Activated T-helper 1 cell treated with anti-CD3 and anti-CD28 coated beads, Interleukin-12 subunit alpha, Interleukin-12 subunit beta, Interleukin-2, Interleukin-4 antibody, amounts not matched to agents 30 ng/mL and 10 ng/mL and 1 ng/mL, durations not matched to agents 14 hours and 24 hours and 36 hours (primary cell): Measurements from ENCODE around the gene CFAP73. TPM values are rescaled to one million over a fixed set of nuclear protein-coding genes. Genes with fewer than 3 reads are reported as not detected.
A peak's percentile ranks its signal among the peaks of the same experiment; 100 is the strongest.

Experiments used
- DNase-seq: peaks from one replicate; pipeline ENCODE4 v3.0.0; 2021; ENCODE audit warnings: low spot score
- H3K27ac Mint-ChIP-seq: one replicate; pipeline ENCODE4 v1.8.0; 2021; ENCODE audit warnings: mild to moderate bottlenecking, mixed read lengths
- H3K27me3 Mint-ChIP-seq: one replicate; pipeline ENCODE4 v1.8.0; 2022; ENCODE audit warnings: mild to moderate bottlenecking, moderate library complexity, mixed read lengths; ENCODE audit not compliant: insufficient read depth
- H3K36me3 Mint-ChIP-seq: one replicate; pipeline ENCODE4 v1.8.0; 2021; ENCODE audit warnings: low read depth, mixed read lengths
- H3K4me1 Mint-ChIP-seq: one replicate; pipeline ENCODE4 v1.8.0; 2021; ENCODE audit warnings: low read depth, mixed read lengths
- H3K4me3 Mint-ChIP-seq: one replicate; pipeline ENCODE4 v1.8.0; 2021; ENCODE audit warnings: mild to moderate bottlenecking, moderate library complexity, mixed read lengths
- H3K9me3 Mint-ChIP-seq: one replicate; pipeline ENCODE4 v1.8.0; 2021; ENCODE audit warnings: mixed read lengths
- intact Hi-C: fragments of 100-400 bp; cut with micrococcal nuclease; formaldehyde crosslinking; loops from one replicate; pipeline ENCODE4 v1.15.1; 2024
- total RNA-seq: library from RNA; stranded (reverse); gene quantifications from 2 replicates; pipeline ENCODE4 v1.2.3, GENCODE V29; 2022

CFAP73 gene
- 0.16 and 0.17 TPM in 2 replicates for total RNA-seq

DNA sequence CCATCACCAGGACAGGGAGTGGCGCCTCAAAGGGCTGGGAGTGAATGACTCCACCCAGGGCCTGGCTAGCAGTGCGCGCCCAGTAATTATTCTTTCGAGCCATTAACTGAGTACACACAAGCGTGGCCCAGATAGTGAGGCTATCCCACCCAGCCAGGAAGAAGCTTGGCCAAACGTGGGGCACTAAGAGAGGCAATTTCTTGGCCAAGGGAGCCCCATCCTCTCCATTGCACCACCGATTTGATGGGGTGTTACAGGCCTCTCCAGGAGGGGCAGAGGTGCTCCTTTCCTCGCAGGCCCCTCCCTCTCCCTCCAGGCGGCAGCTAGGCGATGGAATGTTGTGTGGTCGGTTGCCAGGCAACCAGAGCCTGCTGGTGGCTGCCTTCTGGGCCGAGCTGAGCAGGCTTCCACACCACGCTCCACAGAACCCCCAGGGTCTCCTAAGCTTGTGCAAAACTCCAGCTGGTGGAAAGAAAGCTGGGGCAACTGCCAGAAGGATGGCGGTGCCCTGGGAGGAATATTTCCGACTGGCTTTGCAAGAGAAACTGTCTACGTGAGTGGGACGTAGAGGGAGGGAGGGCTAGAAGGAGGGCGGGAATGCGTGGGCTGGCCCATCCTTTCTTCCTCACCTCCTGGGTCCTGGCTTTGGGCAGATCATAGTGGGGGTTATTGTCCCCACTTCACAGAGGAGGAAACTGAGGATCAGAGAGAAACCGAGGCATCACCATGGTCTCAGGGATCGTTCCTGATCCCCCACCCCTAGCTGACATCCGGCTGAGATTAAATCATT is at the start of gene CFAP73:
Gene CFAP73, plus strand, starts transcription at position 364 of the 790 bp plus-strand sequence. Its CDS starts 134 bp downstream, at position 498.
- no peaks in the 10 kb centered on the region for H3K4me1 Mint-ChIP-seq
- H3K27me3 Mint-ChIP-seq, result peaks cover 34% of the 10 kb centered on the region
- no peak for DNase-seq
- intact Hi-C loops, result loop anchor here (5.0 kb wide), 1 partner anchor 52 kb away; no protein-coding TSS in a partner anchor
- no peak within 1 kb of the TSS for H3K4me3 Mint-ChIP-seq
- H3K27ac Mint-ChIP-seq, result no peak within 1 kb of the TSS
- H3K36me3 Mint-ChIP-seq, result no peaks in the 10 kb centered on the region
- no peaks in the 10 kb centered on the region for H3K9me3 Mint-ChIP-seq

DNA sequence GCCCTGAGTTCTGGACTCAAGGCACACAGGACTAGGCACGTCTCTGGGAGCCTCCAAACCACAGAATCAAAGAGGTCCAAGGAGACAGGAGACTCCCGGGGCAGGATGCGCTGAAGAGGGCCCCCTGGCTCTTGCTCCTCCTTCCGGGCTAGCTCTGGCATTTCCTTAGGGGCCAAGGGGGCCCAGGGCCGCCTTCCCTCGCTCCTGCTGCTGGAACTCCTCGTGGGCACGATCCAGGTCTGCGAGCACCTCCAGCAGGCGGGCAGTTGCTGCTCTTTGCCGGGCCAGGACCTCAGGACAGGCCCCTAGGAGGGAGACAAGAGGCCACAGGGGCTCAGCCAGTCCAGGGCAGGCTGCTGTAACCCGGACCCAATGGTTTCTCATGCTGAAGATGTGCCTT is 49.8 kb upstream of the CFAP73 start:
- H3K27ac Mint-ChIP-seq, result no peak overlapping the region

DNA sequence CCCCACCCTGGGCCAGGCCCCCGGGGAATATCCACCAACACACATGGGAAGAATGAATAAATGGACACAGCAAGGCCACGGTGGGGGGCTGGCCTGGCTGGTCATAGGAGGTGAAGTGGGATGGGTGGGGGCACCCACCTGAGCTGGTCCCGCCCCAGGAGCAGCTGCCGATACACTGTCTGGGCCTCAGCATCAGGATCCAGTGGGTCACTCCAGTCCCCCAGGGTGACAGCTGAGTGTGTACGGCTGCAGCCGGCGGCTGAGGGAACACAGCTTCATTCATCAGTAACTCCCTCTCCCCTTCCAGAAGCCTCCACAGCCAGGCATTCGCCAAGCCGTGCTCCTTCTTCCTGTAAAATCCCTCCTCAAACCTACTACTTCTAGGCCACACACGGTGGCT is 47.8 kb upstream of the CFAP73 start:
- H3K27me3 Mint-ChIP-seq, result peaks cover 4% of the 10 kb centered on the region
- H3K4me3 Mint-ChIP-seq, result no peak overlapping the region
- no peaks in the 10 kb centered on the region for H3K36me3 Mint-ChIP-seq
- H3K9me3 Mint-ChIP-seq, result no peaks in the 10 kb centered on the region
- intact Hi-C loops, result no loop called here
- no peak for DNase-seq
- no peak overlapping the region for H3K27ac Mint-ChIP-seq
- no peaks in the 10 kb centered on the region for H3K4me1 Mint-ChIP-seq

More for the DNA sequence above, 49.8 kb upstream of the CFAP73 start:
- H3K27me3 Mint-ChIP-seq, result peaks cover 1% of the 10 kb centered on the region
- intact Hi-C loops, result loop anchor here (5.0 kb wide), 1 partner anchor 53 kb away; no protein-coding TSS in a partner anchor
- DNase-seq, result no peak
- H3K4me1 Mint-ChIP-seq, result no peaks in the 10 kb centered on the region
- no peaks in the 10 kb centered on the region for H3K36me3 Mint-ChIP-seq
- H3K9me3 Mint-ChIP-seq, result no peaks in the 10 kb centered on the region
- H3K4me3 Mint-ChIP-seq, result no peak overlapping the region

DNA sequence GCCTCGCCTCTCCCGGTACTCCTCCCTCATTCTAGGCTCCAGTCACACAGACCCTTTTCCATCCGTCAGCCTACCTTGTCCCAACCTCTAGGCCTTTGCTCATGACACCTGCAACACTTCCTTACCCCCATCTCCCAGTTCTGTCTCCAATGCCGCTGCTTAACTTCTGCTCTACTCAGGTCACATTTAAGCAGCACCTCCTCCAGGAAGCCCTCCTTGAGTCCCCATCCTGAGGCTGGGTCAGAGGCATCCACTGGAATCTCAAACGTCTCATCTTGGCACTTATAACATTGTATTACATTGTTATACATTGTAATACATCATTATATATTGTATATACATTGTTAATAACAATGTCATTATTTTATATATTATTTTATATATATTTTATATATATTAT is 46.7 kb upstream of the CFAP73 start:
- Mint-ChIP-seq H3K9me3 (no peaks in the 10 kb centered on the region), H3K4me1 (no peaks in the 10 kb centered on the region), H3K27me3 (peaks cover 4% of the 10 kb centered on the region), H3K4me3 (no peak overlapping the region), H3K36me3 (no peaks in the 10 kb centered on the region), H3K27ac (no peak overlapping the region)
- no peak for DNase-seq
- intact Hi-C loops, result no loop called here

DNA sequence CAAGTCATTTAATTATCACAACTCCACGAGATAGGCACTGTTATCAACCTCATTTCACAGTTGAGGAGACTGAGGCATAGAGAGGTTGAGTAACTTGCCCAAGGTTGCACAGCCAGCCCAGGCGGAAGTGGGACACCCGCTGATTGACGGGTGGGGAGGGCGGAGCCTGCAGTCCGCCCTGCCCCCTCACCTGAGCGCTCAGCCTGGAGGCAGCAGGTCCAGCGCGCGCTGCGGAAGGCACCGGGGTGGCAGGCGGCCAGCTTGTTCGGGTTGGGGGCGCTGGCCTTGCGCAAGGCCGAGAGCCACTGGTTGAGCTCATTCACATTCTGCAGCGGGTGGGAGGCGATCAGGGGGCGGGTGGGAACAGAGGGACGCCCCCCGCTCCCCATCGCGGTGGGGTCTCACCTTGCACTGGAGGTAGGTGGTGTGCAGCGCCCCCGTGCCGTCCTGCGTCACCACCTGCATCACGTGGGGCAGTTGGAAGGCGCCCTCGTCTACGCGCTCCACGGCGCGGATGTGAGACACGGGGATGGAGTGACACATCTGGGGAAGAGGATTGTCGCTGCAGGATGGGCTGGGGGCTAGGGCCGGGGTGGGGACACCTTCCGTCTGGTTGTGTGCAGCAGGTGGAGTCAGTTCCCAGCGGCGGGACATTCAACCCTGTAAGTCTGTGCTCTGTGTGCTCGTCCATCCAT is 45.6 kb upstream of the CFAP73 start:
- no peak overlapping the region for H3K27ac Mint-ChIP-seq
- intact Hi-C loops, result no loop called here
- peak; percentile 37 for DNase-seq
- H3K4me3 Mint-ChIP-seq, result peak overlapping the region; percentile 45
- peaks cover 6% of the 10 kb centered on the region for H3K27me3 Mint-ChIP-seq
- no peaks in the 10 kb centered on the region for H3K9me3 Mint-ChIP-seq
- H3K36me3 Mint-ChIP-seq, result no peaks in the 10 kb centered on the region
- no peaks in the 10 kb centered on the region for H3K4me1 Mint-ChIP-seq

DNA sequence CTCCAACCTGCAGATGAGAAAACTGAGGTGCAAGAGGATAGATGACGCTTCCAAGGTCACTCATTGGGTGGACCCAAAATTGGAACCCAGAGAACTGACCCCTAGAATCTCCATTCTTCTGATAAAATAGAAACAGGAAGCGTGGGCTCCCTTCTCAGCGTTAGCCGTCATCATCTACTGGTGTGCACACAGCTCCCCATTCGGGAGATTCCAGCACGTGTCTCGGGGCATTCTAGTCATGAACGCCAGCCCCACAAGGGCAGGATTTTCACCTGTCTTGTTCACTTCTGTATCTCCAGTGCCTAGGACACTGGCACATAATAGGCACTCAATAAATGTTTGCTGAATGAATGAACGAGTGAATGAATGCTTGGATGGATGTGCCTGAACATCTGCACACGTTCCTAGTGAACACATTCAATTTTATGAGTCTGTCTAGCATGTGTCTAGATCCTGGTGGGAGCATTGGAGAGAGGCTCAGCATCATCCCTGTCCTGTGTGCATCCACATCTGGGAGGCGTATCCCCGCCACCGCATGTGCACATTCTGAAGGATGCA is 44.5 kb upstream of the CFAP73 start:
- H3K4me1 Mint-ChIP-seq, result no peaks in the 10 kb centered on the region
- H3K27ac Mint-ChIP-seq, result no peak overlapping the region
- no peak overlapping the region for H3K4me3 Mint-ChIP-seq
- H3K27me3 Mint-ChIP-seq, result peaks cover 6% of the 10 kb centered on the region
- intact Hi-C loops, result no loop called here
- H3K36me3 Mint-ChIP-seq, result no peaks in the 10 kb centered on the region
- DNase-seq, result no peak
- H3K9me3 Mint-ChIP-seq, result no peaks in the 10 kb centered on the region

DNA sequence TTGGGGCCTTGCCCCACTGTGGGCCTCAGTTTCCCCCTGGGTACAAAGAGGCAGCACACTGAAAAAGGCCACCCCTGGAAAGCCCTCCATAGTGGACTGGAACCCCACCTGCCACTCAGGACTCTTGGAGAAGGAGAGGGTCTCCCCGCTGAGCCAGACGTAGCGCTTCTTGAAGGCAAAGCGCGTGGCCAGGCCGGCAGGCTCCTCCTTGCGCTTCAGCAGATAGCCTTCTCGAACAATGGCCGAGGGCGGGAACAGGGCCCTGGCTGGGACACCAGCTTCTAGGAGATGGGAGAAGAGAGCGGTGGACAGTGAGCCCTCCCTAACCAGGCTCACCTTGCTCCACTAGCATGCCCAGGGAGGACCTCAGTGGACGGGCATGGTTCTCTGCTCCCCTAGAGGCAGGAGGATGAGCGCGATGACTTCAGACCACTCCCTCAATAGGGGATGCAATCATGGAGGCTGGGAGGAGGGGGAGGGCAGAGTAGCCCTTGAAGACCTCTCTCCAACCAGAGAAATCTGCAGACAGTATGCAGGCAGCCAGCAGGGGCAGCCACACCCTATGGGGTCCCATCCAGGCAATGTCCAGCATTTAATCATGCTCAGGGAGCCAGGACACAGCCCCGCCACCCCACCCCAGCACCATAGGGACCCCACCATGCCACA is 43.8 kb upstream of the CFAP73 start:
- no peak overlapping the region for H3K27ac Mint-ChIP-seq
- H3K4me3 Mint-ChIP-seq, result no peak overlapping the region
- peaks cover 6% of the 10 kb centered on the region for H3K27me3 Mint-ChIP-seq
- intact Hi-C loops, result no loop called here
- no peaks in the 10 kb centered on the region for H3K4me1 Mint-ChIP-seq
- DNase-seq, result no peak
- no peaks in the 10 kb centered on the region for H3K36me3 Mint-ChIP-seq
- no peaks in the 10 kb centered on the region for H3K9me3 Mint-ChIP-seq

DNA sequence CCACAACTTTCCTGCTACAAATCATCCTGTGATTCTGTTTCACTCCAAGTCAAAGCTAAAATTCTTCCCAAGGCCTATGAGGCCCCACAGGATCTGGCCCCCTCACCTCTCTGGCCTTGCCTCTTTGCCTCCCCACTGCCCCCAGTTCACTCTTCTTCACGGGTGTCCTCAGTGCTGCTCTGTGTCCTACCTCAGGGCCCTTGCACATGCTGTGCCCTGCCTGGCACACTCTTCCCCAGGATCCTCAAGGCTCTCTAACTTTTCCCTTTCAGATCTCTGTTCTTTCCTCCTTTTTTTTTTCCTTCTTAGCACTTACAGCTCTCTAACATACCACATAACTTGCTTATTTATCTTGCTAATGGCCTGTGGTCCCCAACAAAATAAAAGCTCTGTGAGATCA is 43.2 kb upstream of the CFAP73 start:
- no peak overlapping the region for H3K27ac Mint-ChIP-seq

DNA sequence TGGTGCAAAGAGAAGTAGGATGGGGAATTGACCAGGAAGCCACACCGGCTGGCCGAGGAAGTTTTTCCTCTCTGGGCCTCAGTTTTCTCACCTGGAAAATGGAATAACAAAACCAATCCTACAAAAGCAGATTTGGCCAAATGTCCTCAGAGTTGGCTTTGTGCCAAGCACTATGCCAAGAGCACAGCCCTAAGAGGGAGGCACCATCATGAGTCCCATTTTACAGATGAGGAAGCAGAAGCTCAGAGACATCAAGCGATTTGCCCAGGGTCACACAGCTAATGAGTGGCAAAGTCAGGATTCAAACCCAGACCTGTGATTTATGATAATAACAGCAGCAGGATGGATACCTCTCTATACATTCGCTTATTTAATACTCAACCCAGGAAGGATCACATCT is 41.2 kb upstream of the CFAP73 start:
- no peaks in the 10 kb centered on the region for H3K4me1 Mint-ChIP-seq

More for the DNA sequence above, 43.2 kb upstream of the CFAP73 start:
- H3K36me3 Mint-ChIP-seq, result no peaks in the 10 kb centered on the region
- peaks cover 6% of the 10 kb centered on the region for H3K27me3 Mint-ChIP-seq
- H3K4me3 Mint-ChIP-seq, result no peak overlapping the region
- DNase-seq, result no peak
- H3K9me3 Mint-ChIP-seq, result no peaks in the 10 kb centered on the region
- no peaks in the 10 kb centered on the region for H3K4me1 Mint-ChIP-seq
- intact Hi-C loops, result no loop called here

DNA sequence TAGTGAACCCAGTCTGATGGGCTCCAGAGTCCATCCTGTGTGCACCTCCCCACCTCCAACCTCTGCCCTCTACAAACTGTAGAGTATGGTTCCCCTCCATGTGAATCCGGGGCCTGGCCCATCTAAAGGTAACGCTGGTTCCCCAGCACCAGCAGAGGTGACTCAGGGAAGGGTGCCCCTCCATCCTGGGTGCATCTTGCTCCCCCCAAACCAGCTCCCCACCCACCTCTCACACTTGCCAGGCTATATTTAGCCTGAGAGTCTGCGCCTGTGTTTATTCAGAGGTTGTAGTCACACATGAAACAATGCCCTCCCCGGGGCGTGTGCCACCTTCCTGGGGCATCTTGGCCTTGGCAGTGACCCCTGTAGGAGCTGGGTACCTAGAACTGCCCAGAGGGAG is 40.2 kb upstream of the CFAP73 start:
- intact Hi-C loops, result no loop called here
- H3K36me3 Mint-ChIP-seq, result no peaks in the 10 kb centered on the region
- no peaks in the 10 kb centered on the region for H3K4me1 Mint-ChIP-seq
- H3K27me3 Mint-ChIP-seq, result peaks cover 6% of the 10 kb centered on the region
- no peak for DNase-seq
- no peaks in the 10 kb centered on the region for H3K9me3 Mint-ChIP-seq
- no peak overlapping the region for H3K27ac Mint-ChIP-seq
- H3K4me3 Mint-ChIP-seq, result no peak overlapping the region

More for the DNA sequence above, 41.2 kb upstream of the CFAP73 start:
- intact Hi-C loops, result no loop called here
- no peaks in the 10 kb centered on the region for H3K9me3 Mint-ChIP-seq
- peaks cover 6% of the 10 kb centered on the region for H3K27me3 Mint-ChIP-seq
- no peak overlapping the region for H3K4me3 Mint-ChIP-seq
- no peak overlapping the region for H3K27ac Mint-ChIP-seq
- H3K36me3 Mint-ChIP-seq, result no peaks in the 10 kb centered on the region
- no peak for DNase-seq

DNA sequence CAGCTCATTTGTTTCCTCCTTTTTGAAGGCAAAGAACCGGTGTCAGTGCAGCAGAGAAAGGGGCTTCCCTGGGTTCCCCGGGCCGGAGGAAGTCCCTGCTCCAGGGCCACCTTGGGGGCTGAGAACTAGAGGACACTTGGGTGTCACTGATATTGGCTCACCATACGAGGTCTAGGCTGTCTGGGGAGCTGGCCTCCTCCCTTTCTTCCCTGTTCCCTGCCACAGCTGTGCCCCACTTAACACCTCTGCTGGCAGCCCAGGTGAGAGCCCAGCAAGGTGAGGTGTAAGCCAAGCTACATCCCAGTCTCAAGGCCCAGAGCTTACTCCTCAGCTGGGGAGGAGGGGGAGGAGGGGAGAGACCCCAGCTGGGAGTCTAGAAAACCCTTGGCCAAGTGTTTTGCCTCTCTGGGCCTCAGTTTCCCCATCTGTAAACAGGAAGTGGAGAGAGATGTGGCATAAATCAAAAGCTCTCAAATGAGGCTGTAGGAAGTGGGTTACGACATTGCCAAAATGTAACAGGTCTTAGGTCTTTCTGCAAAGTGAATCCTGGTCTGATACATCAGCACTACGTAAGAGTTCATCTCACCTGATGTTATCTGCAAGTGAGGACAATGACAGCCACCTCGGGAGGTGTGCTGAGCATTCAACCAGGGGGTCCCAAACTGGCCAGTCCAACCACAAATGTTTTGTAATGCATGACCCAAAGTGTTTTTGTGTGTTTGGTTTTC is 39.5 kb upstream of the CFAP73 start:
- H3K27me3 Mint-ChIP-seq, result peaks cover 3% of the 10 kb centered on the region
- no peaks in the 10 kb centered on the region for H3K4me1 Mint-ChIP-seq
- no peak for DNase-seq
- no peaks in the 10 kb centered on the region for H3K36me3 Mint-ChIP-seq
- no peak overlapping the region for H3K4me3 Mint-ChIP-seq
- no peak overlapping the region for H3K27ac Mint-ChIP-seq
- intact Hi-C loops, result no loop called here
- H3K9me3 Mint-ChIP-seq, result no peaks in the 10 kb centered on the region

DNA sequence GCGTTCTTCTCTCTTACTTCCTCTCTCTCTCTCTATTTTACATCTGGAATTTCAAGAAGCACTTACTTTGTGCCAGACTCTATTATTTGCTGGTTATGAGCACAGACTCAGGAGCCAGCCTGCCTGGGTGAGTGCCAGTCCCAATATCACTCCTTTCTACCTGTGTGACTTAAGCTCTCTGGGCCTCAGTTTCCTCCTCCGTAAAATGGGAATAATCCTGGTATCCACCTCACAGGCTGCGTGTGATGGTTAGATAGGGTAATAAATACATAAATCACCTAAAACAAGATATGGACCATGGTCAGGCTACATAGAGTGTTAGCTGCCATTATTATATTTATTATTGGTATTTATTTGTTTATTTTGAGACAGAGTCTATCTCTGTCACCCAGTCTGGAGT is 38.3 kb upstream of the CFAP73 start:
- no peak overlapping the region for H3K4me3 Mint-ChIP-seq
- no peaks in the 10 kb centered on the region for H3K4me1 Mint-ChIP-seq
- H3K36me3 Mint-ChIP-seq, result no peaks in the 10 kb centered on the region
- peaks cover 2% of the 10 kb centered on the region for H3K27me3 Mint-ChIP-seq
- H3K27ac Mint-ChIP-seq, result no peak overlapping the region
- H3K9me3 Mint-ChIP-seq, result no peaks in the 10 kb centered on the region
- no peak for DNase-seq
- intact Hi-C loops, result no loop called here
